Sigmoid colon (tissue), 4 donors: ENCODE data around the gene ZNF695.
"Not testable (repeated sequence)": the region's sequence is repeated elsewhere in the genome, so short reads cannot be mapped to it uniquely, and the experiment has no call there.

ENCODE experiments used
- EP300 ChIP-seq, 4 donors: sonication (generic); formaldehyde crosslinking; IDR thresholded peaks; one replicate each; pipeline ENCODE4 v1.6.1; 2017; ENCODE audit warnings: antibody characterized with exemption in 4 of 4
- TF ChIP-seq, protein P1 (sequence below), 4 experiments: fragments of 450-650 bp in 3 of 4; fragments of 200-600 bp in 1 of 4; IDR thresholded peaks; one replicate each; pipeline ENCODE4 v1.5.1; 2016 to 2019; ENCODE audit warnings: antibody characterized with exemption in 4 of 4, mild to moderate bottlenecking in 3 of 4, moderate library complexity in 2 of 4

DNA sequence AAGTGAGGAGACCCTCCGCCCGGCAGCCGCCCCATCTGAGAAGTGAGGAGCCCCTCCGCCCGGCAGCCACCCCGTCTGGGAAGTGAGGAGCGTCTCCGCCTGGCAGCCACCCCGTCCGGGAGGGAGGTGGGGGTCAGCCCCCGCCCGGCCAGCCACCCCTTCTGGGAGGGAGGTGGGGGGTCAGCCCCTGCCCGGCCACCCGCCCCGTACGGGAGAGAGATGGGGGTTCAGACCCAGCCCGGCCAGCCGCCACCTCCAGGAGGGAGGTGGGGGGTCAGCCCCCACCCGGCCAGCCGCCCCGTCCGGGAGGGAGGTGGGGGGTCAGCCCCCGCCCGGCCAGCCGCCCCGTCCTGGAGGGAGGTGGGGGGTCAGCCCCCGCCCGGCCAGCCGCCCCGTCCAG is 24.4 kb upstream of the ZNF695 start:
- TF ChIP-seq EP300 (IDR thresholded peaks at IDR 0.05), result not testable (repeated sequence)
- TF ChIP-seq, protein P1, sequence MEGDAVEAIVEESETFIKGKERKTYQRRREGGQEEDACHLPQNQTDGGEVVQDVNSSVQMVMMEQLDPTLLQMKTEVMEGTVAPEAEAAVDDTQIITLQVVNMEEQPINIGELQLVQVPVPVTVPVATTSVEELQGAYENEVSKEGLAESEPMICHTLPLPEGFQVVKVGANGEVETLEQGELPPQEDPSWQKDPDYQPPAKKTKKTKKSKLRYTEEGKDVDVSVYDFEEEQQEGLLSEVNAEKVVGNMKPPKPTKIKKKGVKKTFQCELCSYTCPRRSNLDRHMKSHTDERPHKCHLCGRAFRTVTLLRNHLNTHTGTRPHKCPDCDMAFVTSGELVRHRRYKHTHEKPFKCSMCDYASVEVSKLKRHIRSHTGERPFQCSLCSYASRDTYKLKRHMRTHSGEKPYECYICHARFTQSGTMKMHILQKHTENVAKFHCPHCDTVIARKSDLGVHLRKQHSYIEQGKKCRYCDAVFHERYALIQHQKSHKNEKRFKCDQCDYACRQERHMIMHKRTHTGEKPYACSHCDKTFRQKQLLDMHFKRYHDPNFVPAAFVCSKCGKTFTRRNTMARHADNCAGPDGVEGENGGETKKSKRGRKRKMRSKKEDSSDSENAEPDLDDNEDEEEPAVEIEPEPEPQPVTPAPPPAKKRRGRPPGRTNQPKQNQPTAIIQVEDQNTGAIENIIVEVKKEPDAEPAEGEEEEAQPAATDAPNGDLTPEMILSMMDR (IDR thresholded peaks at IDR 0.05), result not testable (repeated sequence)
